ENCODE data around the gene PRKN. TPM values are rescaled to one million over a fixed set of nuclear protein-coding genes. Genes with fewer than 3 reads are reported as not detected.
A peak's percentile ranks its signal among the peaks of the same experiment; 100 is the strongest.

PRKN gene
- total and polyA plus RNA-seq, 9 of the 15 experiments (the other 6 are each of a cell fraction or from before 2014, with no cell fraction given): 0.03 to 0.96 (median 0.15) TPM; not detected in 2

DNA sequence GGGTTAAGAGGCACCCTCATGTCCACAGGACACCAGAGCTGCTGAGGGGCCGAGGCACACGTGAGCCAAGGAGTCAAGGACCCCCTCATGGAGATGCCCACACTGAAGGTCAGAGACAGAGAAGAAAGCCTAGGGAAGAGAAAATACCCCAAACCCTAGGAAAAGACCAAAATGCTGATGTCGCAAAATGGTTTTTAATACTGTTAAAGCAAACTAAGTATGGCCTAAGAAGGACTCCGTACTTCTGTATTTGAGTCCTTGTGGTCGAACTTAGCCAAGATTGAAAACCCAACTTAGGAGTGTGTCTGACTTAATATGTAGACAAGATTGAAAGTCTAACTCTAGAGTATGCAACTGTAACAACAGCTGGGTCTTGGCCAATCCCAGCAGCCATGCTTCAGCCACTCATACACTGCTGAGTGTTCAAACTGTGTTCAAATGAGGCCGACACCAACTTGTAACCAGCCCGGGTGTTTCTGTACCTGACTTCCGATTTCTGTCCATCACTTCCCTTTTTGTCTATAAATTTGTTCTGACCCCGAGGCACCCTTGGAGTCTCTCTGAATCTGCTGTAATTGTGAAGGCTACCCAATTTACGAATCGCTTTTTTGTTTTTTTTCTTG is 1361.2 kb downstream of the PRKN start (continued):
- TF ChIP-seq, protein P1, sequence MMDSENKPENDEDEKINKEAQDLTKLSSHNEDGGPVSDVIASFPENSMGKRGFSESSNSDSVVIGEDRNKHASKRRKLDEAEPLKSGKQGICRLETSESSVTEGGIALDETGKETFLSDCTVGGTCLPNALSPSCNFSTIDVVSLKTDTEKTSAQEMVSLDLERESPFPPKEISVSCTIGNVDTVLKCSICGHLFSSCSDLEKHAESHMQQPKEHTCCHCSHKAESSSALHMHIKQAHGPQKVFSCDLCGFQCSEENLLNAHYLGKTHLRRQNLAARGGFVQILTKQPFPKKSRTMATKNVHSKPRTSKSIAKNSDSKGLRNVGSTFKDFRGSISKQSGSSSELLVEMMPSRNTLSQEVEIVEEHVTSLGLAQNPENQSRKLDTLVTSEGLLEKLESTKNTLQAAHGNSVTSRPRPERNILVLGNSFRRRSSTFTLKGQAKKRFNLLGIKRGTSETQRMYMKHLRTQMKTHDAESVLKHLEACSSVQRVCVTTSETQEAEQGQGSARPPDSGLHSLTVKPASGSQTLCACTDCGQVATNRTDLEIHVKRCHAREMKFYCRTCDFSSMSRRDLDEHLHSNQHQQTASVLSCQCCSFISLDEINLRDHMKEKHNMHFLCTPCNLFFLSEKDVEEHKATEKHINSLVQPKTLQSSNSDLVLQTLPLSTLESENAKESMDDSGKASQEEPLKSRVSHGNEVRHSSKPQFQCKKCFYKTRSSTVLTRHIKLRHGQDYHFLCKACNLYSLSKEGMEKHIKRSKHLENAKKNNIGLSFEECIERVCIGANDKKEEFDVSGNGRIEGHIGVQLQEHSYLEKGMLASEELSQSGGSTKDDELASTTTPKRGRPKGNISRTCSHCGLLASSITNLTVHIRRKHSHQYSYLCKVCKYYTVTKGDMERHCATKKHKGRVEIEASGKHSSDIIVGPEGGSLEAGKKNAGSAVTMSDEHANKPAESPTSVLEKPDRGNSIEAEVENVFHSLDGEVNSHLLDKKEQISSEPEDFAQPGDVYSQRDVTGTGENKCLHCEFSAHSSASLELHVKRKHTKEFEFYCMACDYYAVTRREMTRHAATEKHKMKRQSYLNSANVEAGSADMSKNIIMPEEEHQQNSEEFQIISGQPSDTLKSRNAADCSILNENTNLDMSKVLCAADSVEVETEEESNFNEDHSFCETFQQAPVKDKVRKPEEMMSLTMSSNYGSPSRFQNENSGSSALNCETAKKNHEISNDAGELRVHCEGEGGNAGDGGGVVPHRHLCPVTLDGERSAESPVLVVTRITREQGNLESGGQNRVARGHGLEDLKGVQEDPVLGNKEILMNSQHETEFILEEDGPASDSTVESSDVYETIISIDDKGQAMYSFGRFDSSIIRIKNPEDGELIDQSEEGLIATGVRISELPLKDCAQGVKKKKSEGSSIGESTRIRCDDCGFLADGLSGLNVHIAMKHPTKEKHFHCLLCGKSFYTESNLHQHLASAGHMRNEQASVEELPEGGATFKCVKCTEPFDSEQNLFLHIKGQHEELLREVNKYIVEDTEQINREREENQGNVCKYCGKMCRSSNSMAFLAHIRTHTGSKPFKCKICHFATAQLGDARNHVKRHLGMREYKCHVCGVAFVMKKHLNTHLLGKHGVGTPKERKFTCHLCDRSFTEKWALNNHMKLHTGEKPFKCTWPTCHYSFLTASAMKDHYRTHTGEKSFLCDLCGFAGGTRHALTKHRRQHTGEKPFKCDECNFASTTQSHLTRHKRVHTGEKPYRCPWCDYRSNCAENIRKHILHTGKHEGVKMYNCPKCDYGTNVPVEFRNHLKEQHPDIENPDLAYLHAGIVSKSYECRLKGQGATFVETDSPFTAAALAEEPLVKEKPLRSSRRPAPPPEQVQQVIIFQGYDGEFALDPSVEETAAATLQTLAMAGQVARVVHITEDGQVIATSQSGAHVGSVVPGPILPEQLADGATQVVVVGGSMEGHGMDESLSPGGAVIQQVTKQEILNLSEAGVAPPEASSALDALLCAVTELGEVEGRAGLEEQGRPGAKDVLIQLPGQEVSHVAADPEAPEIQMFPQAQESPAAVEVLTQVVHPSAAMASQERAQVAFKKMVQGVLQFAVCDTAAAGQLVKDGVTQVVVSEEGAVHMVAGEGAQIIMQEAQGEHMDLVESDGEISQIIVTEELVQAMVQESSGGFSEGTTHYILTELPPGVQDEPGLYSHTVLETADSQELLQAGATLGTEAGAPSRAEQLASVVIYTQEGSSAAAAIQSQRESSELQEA (IDR thresholded peaks at IDR 0.05; ENCODE audit: low read depth): peak; percentile 63
- TF ChIP-seq ZNF75A (CRISPR knock-in tag; IDR thresholded peaks at IDR 0.05) (no peak), KLF13 (tag; IDR thresholded peaks at IDR 0.05; ENCODE audit: borderline replicate concordance, low read depth) (no peak), TCF7L2 (IDR thresholded peaks at IDR 0.05; ENCODE audit: low read depth, low read length) (no peak), FOS (IDR thresholded peaks at IDR 0.05; ENCODE audit: extremely low read depth, insufficient read length) (no peak), ZNF695 (CRISPR knock-in tag; IDR thresholded peaks at IDR 0.05) (no peak), CBX8 (IDR thresholded peaks at IDR 0.05; ENCODE audit: borderline replicate concordance, extremely low read depth, low read depth, low read length, poor library complexity, severe bottlenecking) (no peak), DDX20 (tag; IDR thresholded peaks at IDR 0.05; ENCODE audit: low read depth) (no peak)
